GM18519 (cell line): ENCODE data around the gene PMP22.

Experiments
- ATAC-seq: cut with Tn5 transposase; IDR thresholded peaks from one replicate; pipeline ENCODE4 v1.9.1; 2021; ENCODE audit warnings: mild to moderate bottlenecking, moderate library complexity; ENCODE audit not compliant: unreplicated experiment, low FRiP score

PMP22 gene

DNA sequence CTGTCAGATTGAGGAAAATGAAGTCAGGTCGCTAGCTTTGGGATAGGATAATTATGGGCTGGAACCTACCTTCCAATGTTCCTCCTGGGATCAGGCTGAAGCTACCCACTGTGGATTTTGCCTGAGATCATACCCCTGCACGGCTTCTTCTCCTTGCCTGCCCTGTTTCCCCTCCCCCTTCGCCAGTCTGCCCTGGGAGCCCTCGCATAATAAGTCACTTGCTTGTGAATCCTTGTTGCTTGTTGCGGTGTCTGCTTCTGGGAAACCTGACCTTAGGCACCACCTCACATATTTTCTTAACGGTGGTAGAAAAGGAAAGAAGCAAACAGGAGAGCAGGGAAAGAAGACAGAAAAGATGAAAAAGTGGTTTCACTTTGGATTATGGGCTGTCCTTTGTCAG, 13.3 kb upstream of the PMP22 start:
- no peak for ATAC-seq

- no peak for ATAC-seq
These were observed 8.9 kb upstream of the PMP22 start for GRCh38 chr17:15274017-15274416.

GRCh38 chr17:15273141-15273793, 8.1 kb upstream of the PMP22 start:
- no peak for ATAC-seq

DNA sequence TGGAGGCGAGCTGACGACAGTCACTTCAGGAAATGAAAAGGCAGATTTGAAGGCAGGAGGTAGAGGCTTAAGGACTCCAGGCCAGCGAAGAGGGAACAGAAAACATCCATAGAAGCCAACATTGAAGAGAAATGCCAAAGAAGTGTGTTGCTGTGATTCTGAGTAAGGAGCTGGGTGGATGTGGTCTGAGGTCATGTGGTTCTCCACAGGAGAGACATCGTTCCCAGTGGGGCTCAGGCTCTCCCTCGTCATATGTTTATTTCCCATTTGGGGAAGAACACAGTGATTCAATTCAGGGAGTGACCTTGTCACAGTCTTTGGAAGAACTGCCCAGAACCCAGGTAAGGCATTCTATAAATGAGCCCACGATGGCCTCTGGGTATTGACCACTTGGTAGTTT, 6.6 kb upstream of the PMP22 start:
- no peak for ATAC-seq

DNA sequence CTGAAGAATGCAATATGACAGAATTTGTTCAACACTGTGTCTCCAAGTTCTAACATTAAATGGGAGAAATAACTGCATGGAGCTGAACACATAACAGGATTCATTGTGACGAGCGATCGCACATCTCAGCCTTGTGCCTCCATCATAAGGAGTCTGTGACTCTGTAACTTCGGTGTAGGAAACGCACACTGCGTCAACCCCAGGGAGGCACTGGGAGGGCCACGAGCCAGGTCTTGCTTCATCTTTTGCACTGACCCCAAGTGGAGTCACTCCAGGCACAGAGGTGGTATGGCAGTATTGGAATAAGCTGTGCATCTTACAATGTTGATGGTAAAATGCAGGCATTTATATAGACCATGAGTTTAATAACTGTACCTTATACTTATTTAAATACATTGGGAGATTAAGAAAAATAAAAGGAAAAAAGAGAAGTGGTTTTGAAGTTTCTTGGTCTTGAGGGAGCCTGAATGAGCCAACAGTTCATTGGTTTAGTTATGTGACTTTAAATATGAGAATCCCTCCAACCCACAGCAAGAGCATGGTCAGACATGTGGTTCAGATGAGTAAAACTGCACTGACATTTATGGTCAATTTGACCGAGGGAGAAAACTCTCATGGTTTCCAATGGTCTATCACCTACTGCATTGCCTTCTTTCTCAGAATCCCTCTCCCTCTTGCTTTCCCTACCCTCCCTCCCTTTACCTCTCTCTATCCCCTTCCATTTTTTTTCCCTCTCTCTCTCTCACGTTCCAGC, 5.7 kb upstream of the PMP22 start:
- ATAC-seq, result no peak

GRCh38 chr17:15269780-15270089, 4.6 kb upstream of the PMP22 start:
- ATAC-seq, result no peak

GRCh38 chr17:15269087-15269779, 4.1 kb upstream of the PMP22 start:
- ATAC-seq, result no peak

- ATAC-seq, result no peak
These were observed 3.3 kb upstream of the PMP22 start for GRCh38 chr17:15268461-15268860.

- no peak for ATAC-seq
These were observed 2.9 kb upstream of the PMP22 start for GRCh38 chr17:15267996-15268395.

DNA sequence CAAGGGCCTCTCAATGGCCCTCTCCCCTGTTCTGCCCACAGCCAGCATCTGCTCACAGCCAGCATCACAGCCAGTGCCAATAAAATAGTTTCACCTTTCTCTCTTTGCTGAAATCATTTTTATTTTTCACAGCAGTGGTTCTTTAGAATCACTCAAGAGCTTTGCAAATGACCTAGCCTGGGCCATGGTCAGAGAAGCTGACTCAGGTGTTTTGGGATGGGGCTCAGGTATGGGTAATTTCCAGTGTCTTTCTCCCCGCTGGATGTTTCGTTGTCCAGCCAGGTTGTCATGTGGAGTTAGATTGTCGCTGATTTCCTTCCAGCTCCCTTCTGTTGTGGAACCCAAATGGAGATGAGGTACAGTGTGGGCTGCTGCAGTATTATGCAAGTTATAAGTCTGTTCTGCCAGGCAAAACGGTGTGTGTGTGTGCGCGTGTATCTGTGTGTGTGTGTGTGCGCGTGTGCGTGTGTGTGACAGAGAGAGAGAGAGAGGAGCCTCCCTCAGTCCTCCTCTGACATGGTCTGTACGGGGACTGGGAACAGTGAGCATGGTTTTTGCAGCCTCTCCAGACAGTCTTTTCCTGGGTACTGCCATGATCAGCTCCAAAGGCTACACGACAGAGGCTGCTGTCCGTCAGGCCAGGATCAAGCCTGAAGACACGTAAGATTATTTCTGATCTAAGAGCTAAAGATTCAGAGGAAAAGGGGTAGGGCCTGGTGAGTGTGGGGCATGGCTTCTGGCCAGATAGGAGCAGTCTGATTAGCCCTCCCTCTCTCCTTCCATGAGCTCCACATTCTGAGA, 1.4 kb upstream of the PMP22 start:
- no peak for ATAC-seq

- no peak for ATAC-seq
These were observed 584 bp downstream of the PMP22 start for GRCh38 chr17:15264542-15264941.

DNA sequence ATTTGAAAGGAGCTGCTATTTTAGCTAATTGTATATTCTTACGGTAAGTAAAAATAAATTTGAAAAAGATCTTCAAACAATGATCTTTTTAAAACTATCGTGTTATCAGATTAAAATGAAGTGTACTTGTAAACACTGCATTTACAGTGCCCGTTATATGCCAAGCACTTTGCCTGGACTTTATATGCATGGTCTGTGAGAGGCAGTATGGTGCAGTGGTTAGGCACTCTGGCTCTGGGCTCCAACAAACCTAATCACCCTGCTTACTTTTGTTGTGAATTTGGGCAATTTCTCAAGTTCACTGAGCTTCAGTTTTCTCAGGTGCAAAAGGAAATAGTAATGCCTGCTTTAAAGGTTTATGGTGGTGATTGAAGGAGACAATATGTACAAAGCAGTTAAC, 1.4 kb downstream of the PMP22 start:
- no peak for ATAC-seq

DNA sequence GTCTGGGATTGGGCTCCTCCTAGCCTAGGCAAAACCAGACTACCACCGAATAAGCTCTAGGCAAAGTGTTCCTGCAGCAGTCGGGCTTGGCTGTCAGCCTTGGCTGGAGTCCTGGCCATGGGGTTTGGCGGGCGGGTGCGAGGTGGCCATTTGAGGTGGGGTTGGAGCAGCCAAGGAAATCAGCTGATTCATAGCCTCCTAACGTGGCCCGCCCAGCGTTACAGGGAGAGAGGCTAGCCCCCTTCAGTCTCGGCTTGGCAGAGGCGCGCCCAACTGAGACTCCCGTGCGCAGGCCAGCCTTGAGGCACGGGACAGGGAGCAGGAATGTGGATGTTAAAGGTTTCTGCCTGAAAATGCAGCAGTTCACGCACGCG, 1.9 kb downstream of the PMP22 start:
- ATAC-seq, result no peak

DNA sequence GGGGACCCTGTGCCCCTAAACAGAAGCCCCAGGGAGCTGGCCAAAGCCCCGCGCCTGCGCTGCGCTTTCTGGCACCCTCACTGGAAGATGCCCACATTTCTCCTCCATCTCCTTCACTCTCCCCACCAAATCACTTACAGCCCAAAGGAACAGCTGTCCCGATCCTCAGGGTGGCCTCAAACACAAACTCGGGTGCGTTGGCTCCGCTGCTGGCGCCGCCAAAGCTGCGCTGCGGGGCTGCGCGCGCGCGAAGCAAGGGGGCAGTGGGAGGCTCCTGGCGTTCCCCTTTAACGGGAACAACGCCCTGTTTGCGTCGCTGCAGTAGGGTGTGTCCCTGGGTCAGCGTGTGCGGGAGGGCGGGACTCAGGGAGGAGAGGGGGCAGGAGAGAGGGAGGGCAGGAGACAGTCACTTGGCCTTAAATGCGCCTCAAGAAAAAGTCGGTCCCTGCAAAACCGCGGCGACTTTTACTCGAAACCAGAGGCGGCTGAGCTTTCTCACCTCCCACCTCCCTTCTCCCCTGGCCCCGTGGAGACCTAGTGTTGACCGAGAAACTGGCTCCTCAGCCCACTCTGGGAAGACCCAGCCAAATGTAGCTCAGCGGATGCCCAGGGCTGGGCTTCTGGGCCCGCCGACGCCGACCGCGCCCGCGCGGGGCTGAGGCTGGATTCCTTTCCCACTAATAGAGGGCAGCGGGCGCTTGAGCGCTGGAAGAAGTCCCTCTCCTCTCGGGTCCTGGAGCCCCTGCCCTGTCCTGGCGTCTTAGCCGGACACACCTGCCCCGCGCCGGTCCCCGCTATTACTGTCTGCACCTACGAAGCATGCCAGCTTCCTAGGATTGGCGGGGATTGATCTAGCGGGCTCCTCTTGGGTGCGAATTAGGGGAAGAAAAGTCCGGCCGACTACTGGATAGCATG, 2.6 kb downstream of the PMP22 start:
- no peak for ATAC-seq

DNA sequence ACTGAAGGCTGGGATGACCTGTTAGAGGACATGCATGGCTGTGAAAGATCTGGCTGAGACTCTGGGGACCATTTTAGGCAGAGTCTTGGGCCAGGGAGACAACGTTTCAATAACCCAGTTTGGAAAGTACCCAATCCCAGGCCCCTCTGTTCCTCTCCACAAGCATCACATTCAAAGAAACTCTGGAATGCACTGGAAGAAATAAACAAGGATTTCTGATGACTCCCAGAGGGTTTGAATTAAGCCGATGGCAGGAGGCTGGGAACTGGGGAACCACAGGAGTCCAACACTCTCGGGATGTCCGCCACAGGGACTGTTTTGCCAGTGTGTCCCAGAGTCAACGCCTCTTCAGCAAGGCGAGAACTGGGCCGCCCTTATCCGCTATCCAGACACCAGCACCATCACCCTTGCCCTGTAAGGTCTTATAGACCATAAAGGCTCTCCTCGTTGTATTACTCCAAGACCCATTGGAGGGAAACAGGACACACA, 3.3 kb downstream of the PMP22 start:
- no peak for ATAC-seq

DNA sequence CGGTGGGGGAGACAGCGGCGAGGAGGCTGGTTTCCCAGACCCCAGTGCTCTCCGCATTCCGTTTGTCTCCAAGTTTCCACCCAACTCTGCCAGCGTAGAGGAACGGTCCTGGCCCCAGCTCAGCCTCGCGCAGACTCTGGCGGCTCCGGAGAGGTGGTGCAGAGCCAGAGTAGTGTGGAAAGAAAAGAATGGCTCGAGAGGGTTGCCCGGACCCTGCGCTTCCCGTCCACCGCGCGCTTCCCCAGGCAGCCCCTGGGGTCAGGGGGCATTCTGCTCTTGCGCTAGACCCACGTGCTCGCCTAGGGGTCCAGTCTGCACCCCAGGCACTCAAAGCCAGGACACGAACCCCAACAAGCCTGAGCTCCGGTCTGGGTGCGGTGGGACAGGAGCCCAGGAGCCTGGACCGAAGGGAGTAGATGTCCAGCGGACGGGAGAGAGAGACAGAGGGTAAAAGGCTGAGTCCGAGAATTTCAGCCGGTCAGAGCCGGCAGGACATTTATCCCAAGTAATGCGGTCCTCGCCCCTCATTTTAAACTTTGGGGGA, 3.8 kb downstream of the PMP22 start:
- ATAC-seq, result no peak

GRCh38 chr17:15260376-15261257, 4.5 kb downstream of the PMP22 start:
- ATAC-seq, result no peak

DNA sequence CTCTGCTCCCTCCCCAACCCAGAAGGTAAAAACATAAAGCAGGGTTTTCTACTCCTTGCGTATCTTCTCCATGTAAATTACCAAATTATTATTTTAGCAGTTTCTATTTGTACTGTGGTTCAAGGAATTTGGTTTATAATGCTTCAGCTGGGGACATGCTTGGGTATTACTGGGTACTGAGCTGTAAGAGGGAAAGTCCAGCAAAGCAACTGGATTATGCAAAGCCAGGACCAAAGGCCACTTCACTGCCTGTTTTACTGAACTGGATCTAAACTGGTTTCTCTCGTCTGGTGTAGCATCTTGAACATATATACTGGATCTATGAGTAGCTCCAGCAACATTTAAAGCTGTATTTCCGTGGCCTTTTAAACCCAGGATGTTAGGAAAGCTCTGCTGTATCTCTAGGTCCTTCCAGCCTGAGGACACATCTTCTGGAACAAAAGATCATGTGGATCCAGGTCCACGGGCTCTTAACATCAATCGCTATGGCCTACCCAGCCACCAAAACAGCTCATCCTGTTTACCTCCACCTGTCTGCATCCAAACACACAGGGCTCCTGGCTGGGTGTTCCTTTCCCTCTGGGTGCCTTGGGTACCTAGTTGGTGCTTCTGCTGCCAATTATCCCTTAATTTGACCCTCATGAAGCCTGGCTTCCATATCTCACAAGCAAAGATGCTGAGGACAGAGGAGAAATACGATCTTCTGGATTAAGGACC, 7.2 kb downstream of the PMP22 start:
- ATAC-seq, result no peak
